Liver (tissue), 3 donors: ENCODE results near the gene B3GALT4.

Experiments
- ATF3 ChIP-seq: IDR thresholded peaks from 2 replicates; pipeline ENCODE4 v1.6.1; 2016; ENCODE audit warnings: antibody characterized with exemption
- TF ChIP-seq, protein P1 (sequence below): fragments of 150-350 bp; IDR thresholded peaks from 2 replicates; pipeline ENCODE4 v1.5.1; 2017; ENCODE audit warnings: improper control_type of control experiment, low read depth, low read length; ENCODE audit not compliant: missing input control
- donor health status: healthy.
- donor health status: healthy.

DNA sequence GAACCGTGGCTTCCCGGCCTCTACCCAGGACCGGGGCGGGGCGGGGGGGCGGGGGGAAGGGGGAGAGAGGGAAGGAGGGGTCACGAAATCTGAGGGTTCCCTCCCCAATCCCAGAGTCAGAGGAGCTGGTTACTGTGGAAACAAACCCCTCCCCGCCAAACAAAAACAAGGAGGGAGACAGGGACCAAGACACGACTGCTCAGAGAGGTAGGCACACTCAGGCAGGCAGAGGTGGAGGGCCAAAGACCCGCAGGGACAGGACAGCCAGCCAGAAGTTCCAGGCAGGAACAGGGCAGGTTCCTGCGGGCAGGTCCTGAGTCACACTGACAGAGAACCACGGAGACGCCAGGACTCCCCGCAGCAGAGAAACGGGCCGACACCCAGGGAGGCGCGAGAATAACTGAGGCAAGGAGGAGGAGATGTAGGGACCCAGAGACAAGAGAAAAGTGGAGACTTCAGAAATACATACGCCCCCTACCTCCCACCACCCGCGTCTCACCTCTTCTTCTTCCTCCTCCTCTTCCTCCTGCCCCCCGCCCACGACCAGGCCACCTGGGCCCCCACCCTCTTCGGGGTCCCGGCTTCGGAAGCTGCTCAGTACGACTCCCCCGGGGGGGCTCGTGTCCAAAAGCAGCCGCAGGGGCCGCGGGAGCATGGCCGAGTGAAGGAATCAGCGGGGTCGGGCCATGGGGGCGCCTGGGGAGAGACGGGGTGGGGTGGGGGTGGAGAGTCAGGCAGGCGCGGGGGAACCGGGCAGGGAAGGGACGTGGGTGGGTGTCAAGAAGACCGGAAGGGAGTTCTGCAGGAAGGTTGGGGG lies 21.2 kb downstream of the B3GALT4 start:
- TF ChIP-seq ATF3, result no peak
- TF ChIP-seq, protein P1, sequence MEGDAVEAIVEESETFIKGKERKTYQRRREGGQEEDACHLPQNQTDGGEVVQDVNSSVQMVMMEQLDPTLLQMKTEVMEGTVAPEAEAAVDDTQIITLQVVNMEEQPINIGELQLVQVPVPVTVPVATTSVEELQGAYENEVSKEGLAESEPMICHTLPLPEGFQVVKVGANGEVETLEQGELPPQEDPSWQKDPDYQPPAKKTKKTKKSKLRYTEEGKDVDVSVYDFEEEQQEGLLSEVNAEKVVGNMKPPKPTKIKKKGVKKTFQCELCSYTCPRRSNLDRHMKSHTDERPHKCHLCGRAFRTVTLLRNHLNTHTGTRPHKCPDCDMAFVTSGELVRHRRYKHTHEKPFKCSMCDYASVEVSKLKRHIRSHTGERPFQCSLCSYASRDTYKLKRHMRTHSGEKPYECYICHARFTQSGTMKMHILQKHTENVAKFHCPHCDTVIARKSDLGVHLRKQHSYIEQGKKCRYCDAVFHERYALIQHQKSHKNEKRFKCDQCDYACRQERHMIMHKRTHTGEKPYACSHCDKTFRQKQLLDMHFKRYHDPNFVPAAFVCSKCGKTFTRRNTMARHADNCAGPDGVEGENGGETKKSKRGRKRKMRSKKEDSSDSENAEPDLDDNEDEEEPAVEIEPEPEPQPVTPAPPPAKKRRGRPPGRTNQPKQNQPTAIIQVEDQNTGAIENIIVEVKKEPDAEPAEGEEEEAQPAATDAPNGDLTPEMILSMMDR, result no peak
